BJ (cell line): ENCODE data around the gene KIAA1755. TPM values are rescaled to one million over a fixed set of nuclear protein-coding genes. Genes with fewer than 3 reads are reported as not detected.
"Not testable (repeated sequence)": the region's sequence is repeated elsewhere in the genome, so short reads cannot be mapped to it uniquely, and the experiment has no call there.

Source experiments
- CTCF ChIA-PET: fragments of 350-600 bp; formaldehyde crosslinking; extraction: SDS; loops from one replicate; lab custom pipeline; 2021; ENCODE audit warnings: antibody characterized with exemption, inconsistent platforms; lab: Yijun Ruan, JAX
- POLR2A ChIA-PET: fragments of 300-600 bp; sonication (Branson Sonifier 250); formaldehyde crosslinking; extraction: SDS; loops from one replicate; lab custom pipeline; 2021; ENCODE audit warnings: antibody characterized with exemption; lab: Charles Lee
- DNase-seq: peaks from one replicate; pipeline ENCODE4 v3.0.0-alpha.2; 2011; ENCODE audit warnings: low read depth
- H3K27me3 ChIP-seq: 2 replicates; pipeline ENCODE4 v1.6.0; 2011; ENCODE audit warnings: low read length; ENCODE audit not compliant: control insufficient read depth, insufficient read depth
- H3K36me3 ChIP-seq: 2 replicates; pipeline ENCODE4 v1.5.1; 2011; ENCODE audit warnings: low read length; ENCODE audit not compliant: control insufficient read depth, insufficient read depth
- H3K4me3 ChIP-seq: 2 replicates; pipeline ENCODE4 v1.5.1; 2011; ENCODE audit warnings: low read depth, mild to moderate bottlenecking, control low read depth, low read length
- CTCF ChIP-seq: IDR thresholded peaks from 2 replicates; pipeline ENCODE4 v1.5.1; 2011; ENCODE audit warnings: low read depth, mild to moderate bottlenecking, control low read depth, inconsistent platforms, low read length, moderate library complexity; ENCODE audit not compliant: insufficient read depth
- polyA plus RNA-seq: library from polyadenylated mRNA; depleted of rRNA; stranded (reverse); fragments of >200 nt; gene quantifications from 2 replicates; pipeline ENCODE4 v1.2.3, GENCODE V29; 2011

KIAA1755 gene
- polyA plus RNA-seq, 1 experiment: 9.7 TPM

DNA sequence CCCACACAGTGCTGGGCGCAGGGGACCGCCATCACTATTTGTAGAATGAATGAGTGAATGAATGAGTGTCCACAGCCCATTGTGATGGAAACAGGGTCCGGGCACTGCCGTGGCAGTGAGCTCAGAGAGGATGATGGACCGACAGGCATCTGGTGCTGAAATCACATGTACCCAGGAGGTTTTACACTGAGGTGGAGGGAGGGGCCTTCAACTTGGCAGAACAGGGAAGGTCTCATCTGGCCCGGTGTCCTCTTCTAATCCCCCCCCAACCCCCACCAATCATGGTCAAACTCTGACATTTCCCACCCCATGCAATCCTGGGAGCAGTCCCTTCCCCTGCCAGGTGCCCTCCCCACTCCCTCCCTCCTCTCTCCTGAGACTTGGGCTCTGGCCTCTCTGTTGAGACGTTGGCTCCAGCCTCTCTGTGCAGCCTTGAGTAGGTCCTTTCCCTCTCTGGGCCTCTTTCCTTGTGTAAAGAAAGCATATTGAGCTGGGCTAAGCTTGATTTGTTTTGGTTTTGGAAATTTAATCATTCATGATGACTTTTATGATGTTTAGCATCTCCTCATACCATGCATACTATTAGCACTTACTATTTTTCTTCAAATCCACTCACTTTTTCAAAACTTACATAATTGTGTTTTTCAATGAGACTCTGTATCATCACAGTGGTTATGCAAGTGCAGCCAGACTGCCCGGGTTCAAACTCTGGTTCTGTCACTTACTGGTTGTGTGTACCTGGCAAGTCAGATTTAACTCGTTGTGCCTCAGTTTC lies 10.8 kb downstream of the KIAA1755 start:
- no peak for TF ChIP-seq CTCF
- POLR2A ChIA-PET: no interaction called here
- CTCF ChIA-PET: interaction anchor here (0.5 to 1.8 kb wide), 4 partner anchors 28 to 60 kb away, joined by 3 to 5 read pairs (median 4); no protein-coding TSS in a partner anchor
- no peaks in the 10 kb centered on the region for H3K27me3 ChIP-seq
- no peak for DNase-seq
- no peaks in the 10 kb centered on the region; the same call in 1 of the 2 replicates for H3K36me3 ChIP-seq
- H3K4me3 ChIP-seq: no peak overlapping the region

DNA sequence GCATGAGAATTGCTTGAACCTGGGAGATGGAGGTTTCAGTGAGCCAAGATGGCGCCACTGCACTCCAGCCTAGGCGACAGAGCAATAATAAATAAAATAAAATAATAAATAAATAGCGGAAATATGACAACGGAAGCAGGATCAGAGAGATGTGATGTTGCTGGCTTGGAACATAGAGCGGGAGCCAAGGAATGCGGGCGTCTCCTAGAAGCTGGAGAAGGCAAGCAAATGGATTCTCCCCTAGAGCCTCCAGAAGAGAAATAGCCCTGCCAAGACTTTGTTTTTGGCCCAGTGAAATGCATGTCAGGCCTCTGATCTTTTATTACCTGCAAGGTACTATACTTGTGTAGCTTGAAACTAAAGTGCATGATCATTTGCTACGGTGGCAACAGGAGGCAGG lies 12.4 kb downstream of the KIAA1755 start:
- CTCF ChIA-PET: interaction anchor here (1.6 kb wide), 1 partner anchor 18 kb away, joined by 3 read pairs; no protein-coding TSS in a partner anchor

GRCh38 chr20:38247725-38248124 lies 12.8 kb downstream of the KIAA1755 start:
- CTCF ChIA-PET: interaction anchor here (1.6 kb wide), 1 partner anchor 17 kb away, joined by 3 read pairs; no protein-coding TSS in a partner anchor
- POLR2A ChIA-PET: not testable (repeated sequence)

More for the DNA sequence above, 12.4 kb downstream of the KIAA1755 start:
- POLR2A ChIA-PET: no interaction called here
- no peak for TF ChIP-seq CTCF
- H3K4me3 ChIP-seq: no peak overlapping the region
- H3K36me3 ChIP-seq: no peaks in the 10 kb centered on the region; the same call in none of the 2 replicates
- no peak for DNase-seq
- no peaks in the 10 kb centered on the region for H3K27me3 ChIP-seq

DNA sequence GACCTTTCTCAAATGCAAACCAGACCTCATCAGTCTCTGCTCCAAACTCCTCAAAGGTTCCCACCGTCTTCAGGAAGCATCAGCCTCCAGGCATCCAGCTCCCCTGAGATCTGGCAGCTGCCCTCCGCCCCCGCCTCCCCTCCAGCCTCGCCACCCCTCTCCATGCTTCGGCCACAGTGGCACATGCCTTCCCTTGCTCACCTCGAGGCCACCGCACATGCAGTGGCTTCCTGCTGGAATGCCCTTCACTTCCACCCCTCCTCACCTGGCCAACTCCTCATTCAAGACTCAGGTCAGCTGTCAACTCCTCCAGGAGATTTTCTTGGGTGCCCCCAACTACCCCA lies 13.4 kb downstream of the KIAA1755 start:
- no peaks in the 10 kb centered on the region; the same call in none of the 2 replicates for H3K36me3 ChIP-seq
- CTCF ChIA-PET: no interaction called here
- no peak overlapping the region for H3K4me3 ChIP-seq
- POLR2A ChIA-PET: no interaction called here
- no peak for DNase-seq
- TF ChIP-seq CTCF: no peak
- H3K27me3 ChIP-seq: no peaks in the 10 kb centered on the region

More at GRCh38 chr20:38247725-38248124, 12.8 kb downstream of the KIAA1755 start:
- H3K4me3 ChIP-seq, H3K36me3 ChIP-seq, DNase-seq, H3K27me3 ChIP-seq: not testable (repeated sequence)

GRCh38 chr20:38246357-38247165 lies 14.0 kb downstream of the KIAA1755 start:
- Histone ChIP-seq H3K27me3 (no peaks in the 10 kb centered on the region), H3K4me3 (no peak overlapping the region), H3K36me3 (peaks cover 1% of the 10 kb centered on the region)
- ChIA-PET POLR2A (no interaction called here), CTCF (interaction anchor here (2.0 kb wide), 1 partner anchor 58 kb away, joined by 7 read pairs; no protein-coding TSS in a partner anchor)
- TF ChIP-seq CTCF: no peak
- DNase-seq: no peak
